GM12878 (cell line): ENCODE measurements around the gene TMEM182. TPM values are rescaled to one million over a fixed set of nuclear protein-coding genes. Genes with fewer than 3 reads are reported as not detected.

Experiments
- ATAC-seq: fragments of 200-7000 bp; cut with Tn5 transposase; 3 replicates; pipeline ENCODE4 v1.9.1; 2020; ENCODE audit warnings: mild to moderate bottlenecking, moderate library complexity
- BruUV-seq: library from RNA; stranded (reverse); fragments of 400-500 nt; replicated peaks from 2 replicates; lab custom pipeline; 2021; lab: Mats Ljungman, UMichigan
- CTCF ChIA-PET: fragments of 300-600 bp; sonication (Branson Sonifier 250); formaldehyde crosslinking; extraction: SDS; loops from one replicate; lab custom pipeline; 2021; ENCODE audit warnings: inconsistent platforms; lab: Yijun Ruan, JAX
- POLR2A ChIA-PET: fragments of 350-600 bp; formaldehyde crosslinking; extraction: SDS; loops from one replicate; lab custom pipeline; 2021; ENCODE audit warnings: inconsistent platforms; lab: Charles Lee
- RAD21 ChIA-PET: fragments of 300-600 bp; sonication (Branson Sonifier 250); formaldehyde crosslinking; loops from one replicate; lab custom pipeline; 2023; ENCODE audit warnings: antibody characterized with exemption; ENCODE audit not compliant: unreplicated experiment; lab: Charles Lee
- SMC1A ChIA-PET: fragments of 300-600 bp; sonication (Branson Sonifier 250); formaldehyde crosslinking; loops from one replicate; lab custom pipeline; 2023; ENCODE audit not compliant: unreplicated experiment, uncharacterized antibody; lab: Charles Lee
- DNase-seq: peaks from one replicate; pipeline ENCODE4 v3.0.0-alpha.2; 2011; ENCODE audit warnings: low read depth, low spot score
- FAIRE-seq: peaks from 3 replicates; lab custom pipeline; 2011; peaks lifted over from hg19 to GRCh38; lab: Jason Lieb, UNC
- H2AFZ ChIP-seq: 2 replicates; pipeline ENCODE4 v1.6.0; 2011; ENCODE audit warnings: low read depth, low read length, control low read depth; ENCODE audit not compliant: control insufficient read depth
- H3K27ac ChIP-seq: 2 replicates; pipeline ENCODE4 v1.5.1; 2011; ENCODE audit warnings: control low read depth; ENCODE audit not compliant: control insufficient read depth, insufficient read depth
- H3K27me3 ChIP-seq, 2 experiments: replicated peaks in 1 of 2; 2 replicates each; pipeline versions ENCODE4 v1.6.0 to v1.6.1; 2011; ENCODE audit warnings: low read length in 1 of 2; ENCODE audit not compliant: control insufficient read depth in 2 of 2, insufficient read depth in 2 of 2
- H3K36me3 ChIP-seq, 2 experiments: 2 replicates each; pipeline ENCODE4 v1.5.1; 2011; ENCODE audit warnings: low read length in 1 of 2; ENCODE audit not compliant: control insufficient read depth in 2 of 2, insufficient read depth in 2 of 2
- H3K4me1 ChIP-seq: 2 replicates; pipeline ENCODE4 v1.6.1; 2011; ENCODE audit warnings: mild to moderate bottlenecking, low read length, moderate library complexity, mixed read lengths; ENCODE audit not compliant: control insufficient read depth, insufficient read depth
- H3K4me2 ChIP-seq: 2 replicates; pipeline ENCODE4 v1.6.0; 2011; ENCODE audit warnings: control low read depth; ENCODE audit not compliant: control insufficient read depth, insufficient read depth
- H3K4me3 ChIP-seq: fragments of 200-600 bp; sonication (generic); 2 replicates; pipeline ENCODE4 v1.5.1; 2016
- H3K79me2 ChIP-seq: 2 replicates; pipeline ENCODE4 v1.6.0; 2011; ENCODE audit warnings: low read length; ENCODE audit not compliant: control insufficient read depth, insufficient read depth
- H3K9ac ChIP-seq: 2 replicates; pipeline ENCODE4 v1.8.0; 2011; ENCODE audit warnings: low read length, control low read depth, mixed read lengths; ENCODE audit not compliant: control insufficient read depth, insufficient read depth
- H3K9me3 ChIP-seq: replicated peaks from 3 replicates; pipeline ENCODE4 v1.5.1; 2011; ENCODE audit warnings: mild to moderate bottlenecking, low read length; ENCODE audit not compliant: control insufficient read depth, insufficient read depth
- H4K20me1 ChIP-seq: 2 replicates; pipeline ENCODE4 v1.6.0; 2011; ENCODE audit not compliant: control insufficient read depth, insufficient read depth
- EED ChIP-seq: sonication (generic); IDR thresholded peaks from 2 replicates; pipeline ENCODE4 v1.6.1; 2016; ENCODE audit warnings: antibody characterized with exemption, low read depth
- FOS ChIP-seq: IDR thresholded peaks from 3 replicates; pipeline ENCODE4 v1.6.1; 2011; ENCODE audit warnings: borderline replicate concordance; ENCODE audit not compliant: insufficient read length; ENCODE audit errors: extremely low read depth
- FOXM1 ChIP-seq: IDR thresholded peaks from 2 replicates; pipeline ENCODE4 v1.6.1; 2012; ENCODE audit warnings: low read depth, mild to moderate bottlenecking, inconsistent platforms, low read length, moderate library complexity
- MEF2A ChIP-seq: IDR thresholded peaks from 2 replicates; pipeline ENCODE4 v1.6.1; 2011; ENCODE audit warnings: low read depth, mild to moderate bottlenecking, low read length, moderate library complexity; ENCODE audit not compliant: insufficient read depth
- MEF2B ChIP-seq: fragments of 450-650 bp; IDR thresholded peaks from 2 replicates; pipeline ENCODE4 v1.6.1; 2018; ENCODE audit warnings: mild to moderate bottlenecking, moderate library complexity; ENCODE audit not compliant: partially characterized antibody, poor library complexity, severe bottlenecking
- RFX5 ChIP-seq: IDR thresholded peaks from 2 replicates; pipeline ENCODE4 v1.6.1; 2011; ENCODE audit warnings: low read depth, low read length, improper control_type of control experiment
- SIX5 ChIP-seq: IDR thresholded peaks from 2 replicates; pipeline ENCODE4 v1.6.1; 2011; ENCODE audit warnings: mild to moderate bottlenecking, low read depth, low read length, moderate library complexity; ENCODE audit not compliant: severe bottlenecking
- SUPT20H ChIP-seq: IDR thresholded peaks from 2 replicates; pipeline ENCODE4 v1.6.1; 2011; ENCODE audit warnings: low read depth, mild to moderate bottlenecking, low read length, moderate library complexity, borderline replicate concordance; ENCODE audit not compliant: control insufficient read depth
- TCF3 ChIP-seq: IDR thresholded peaks from 2 replicates; pipeline ENCODE4 v1.6.1; 2012; ENCODE audit warnings: low read depth, mild to moderate bottlenecking, low read length, borderline replicate concordance; ENCODE audit not compliant: insufficient read depth
- WRNIP1 ChIP-seq: IDR thresholded peaks from 2 replicates; pipeline ENCODE4 v1.6.1; 2011; ENCODE audit warnings: low read depth, low read length, improper control_type of control experiment, borderline replicate concordance
- ZNF274 ChIP-seq: IDR thresholded peaks from one replicate; pipeline ENCODE4 v1.8.0; 2011; ENCODE audit not compliant: insufficient read length, insufficient read depth
- ZZZ3 ChIP-seq: IDR thresholded peaks from 2 replicates; pipeline ENCODE4 v1.6.1; 2011; ENCODE audit warnings: low read depth; ENCODE audit not compliant: control insufficient read depth, insufficient read length
- WGBS: methylation state at CpG from one replicate; pipeline ENCODE4 v1.1.6; 2016; ENCODE audit warnings: low lambda C conversion rate; ENCODE audit not compliant: insufficient replicate concordance, insufficient coverage; ENCODE audit errors: missing lambda C conversion rate; 5-methylcytosine and 5-hydroxymethylcytosine counted together
- in situ Hi-C: fragments of 300-500 bp; cut with MboI; formaldehyde crosslinking; loops from 9 replicates; pipeline ENCODE4 v1.14.3; 2018; ENCODE audit warnings: mixed read lengths
- intact Hi-C: fragments of 100-400 bp; cut with micrococcal nuclease; formaldehyde crosslinking; loops from one replicate; pipeline ENCODE4 v1.14.2; 2022; ENCODE audit not compliant: unreplicated experiment
- polyA plus RNA-seq, 11 experiments: library from polyadenylated mRNA; depleted of rRNA in 4 of 11; unstranded in 6 of 11; stranded (reverse) in 5 of 11; fragments of >200 nt; fragmentation: Nextera tagmentation in 4 of 11; fragmentation: Illumina TruSeq in 1 of 11; extraction: Ambion mirVana in 4 of 11; extraction: Trizol in 1 of 11; gene quantifications; 1 replicate in 1 of 11; 2 replicates in 10 of 11; pipeline versions ENCODE4 v1.2.1 to v1.2.3, GENCODE V29; 2011 to 2016; ENCODE audit warnings: inconsistent platforms in 2 of 11, missing spikeins in 2 of 11, low read depth in 1 of 11
- total RNA-seq, 4 experiments: library from RNA; depleted of rRNA in 3 of 4; stranded (reverse); fragments of >200 nt in 3 of 4; fragmentation: Illumina TruSeq in 1 of 4; extraction: Trizol in 1 of 4; gene quantifications; 2 replicates each; pipeline versions ENCODE4 v1.2.1 to v1.2.3, GENCODE V29; 2013 to 2021
- TF ChIP-seq, protein P1 (sequence below): fragments of 450-650 bp; IDR thresholded peaks from 2 replicates; pipeline ENCODE4 v1.6.1; 2017; ENCODE audit warnings: mild to moderate bottlenecking
- TF ChIP-seq, protein P2 (sequence below): IDR thresholded peaks from 2 replicates; pipeline ENCODE4 v1.6.1; 2012; ENCODE audit warnings: low read depth, low read length, improper control_type of control experiment
- TF ChIP-seq, protein P3 (sequence below): fragments of 450-650 bp; conservative IDR thresholded peaks from 2 replicates; pipeline ENCODE4 v1.6.1; 2017; ENCODE audit warnings: mild to moderate bottlenecking, moderate library complexity

The TMEM182 gene
- total and polyA plus RNA-seq, 10 of the 15 experiments (the other 5 are each of a cell fraction or from before 2014, with no cell fraction given): 1.8 to 5.4 (median 3.1) TPM

DNA sequence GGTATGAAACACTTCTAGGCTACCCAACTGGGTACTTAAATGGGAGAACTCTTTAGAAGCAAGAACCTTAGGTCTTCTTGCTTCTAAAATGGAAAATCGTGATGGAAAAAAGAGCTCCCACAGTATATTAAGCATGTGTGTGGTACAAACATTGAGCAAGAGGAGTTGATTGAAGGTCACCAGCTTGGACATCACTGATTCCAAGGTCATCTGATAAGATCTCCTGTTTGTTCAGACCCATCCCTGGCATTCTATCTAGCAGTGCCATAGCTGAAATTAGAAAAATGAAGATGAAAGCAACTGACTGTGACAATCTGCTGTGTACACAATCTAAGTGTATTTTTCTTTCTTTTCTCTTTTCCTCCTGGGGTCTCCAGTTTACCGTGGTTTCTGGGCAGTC lies 35.7 kb downstream of the TMEM182 start:
- no peak overlapping the region for H3K4me3 ChIP-seq
- no peak overlapping the region for H3K27ac ChIP-seq
- TF ChIP-seq, protein P1, sequence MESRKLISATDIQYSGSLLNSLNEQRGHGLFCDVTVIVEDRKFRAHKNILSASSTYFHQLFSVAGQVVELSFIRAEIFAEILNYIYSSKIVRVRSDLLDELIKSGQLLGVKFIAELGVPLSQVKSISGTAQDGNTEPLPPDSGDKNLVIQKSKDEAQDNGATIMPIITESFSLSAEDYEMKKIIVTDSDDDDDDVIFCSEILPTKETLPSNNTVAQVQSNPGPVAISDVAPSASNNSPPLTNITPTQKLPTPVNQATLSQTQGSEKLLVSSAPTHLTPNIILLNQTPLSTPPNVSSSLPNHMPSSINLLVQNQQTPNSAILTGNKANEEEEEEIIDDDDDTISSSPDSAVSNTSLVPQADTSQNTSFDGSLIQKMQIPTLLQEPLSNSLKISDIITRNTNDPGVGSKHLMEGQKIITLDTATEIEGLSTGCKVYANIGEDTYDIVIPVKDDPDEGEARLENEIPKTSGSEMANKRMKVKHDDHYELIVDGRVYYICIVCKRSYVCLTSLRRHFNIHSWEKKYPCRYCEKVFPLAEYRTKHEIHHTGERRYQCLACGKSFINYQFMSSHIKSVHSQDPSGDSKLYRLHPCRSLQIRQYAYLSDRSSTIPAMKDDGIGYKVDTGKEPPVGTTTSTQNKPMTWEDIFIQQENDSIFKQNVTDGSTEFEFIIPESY: no peak
- no peak for TF ChIP-seq RFX5
- no peak for TF ChIP-seq FOXM1
- no peak for TF ChIP-seq ZZZ3
- no peak for TF ChIP-seq FOS
- TF ChIP-seq, protein P2, sequence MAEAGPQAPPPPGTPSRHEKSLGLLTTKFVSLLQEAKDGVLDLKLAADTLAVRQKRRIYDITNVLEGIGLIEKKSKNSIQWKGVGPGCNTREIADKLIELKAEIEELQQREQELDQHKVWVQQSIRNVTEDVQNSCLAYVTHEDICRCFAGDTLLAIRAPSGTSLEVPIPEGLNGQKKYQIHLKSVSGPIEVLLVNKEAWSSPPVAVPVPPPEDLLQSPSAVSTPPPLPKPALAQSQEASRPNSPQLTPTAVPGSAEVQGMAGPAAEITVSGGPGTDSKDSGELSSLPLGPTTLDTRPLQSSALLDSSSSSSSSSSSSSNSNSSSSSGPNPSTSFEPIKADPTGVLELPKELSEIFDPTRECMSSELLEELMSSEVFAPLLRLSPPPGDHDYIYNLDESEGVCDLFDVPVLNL: no peak
- no peak for TF ChIP-seq ZNF274
- TF ChIP-seq, protein P3, sequence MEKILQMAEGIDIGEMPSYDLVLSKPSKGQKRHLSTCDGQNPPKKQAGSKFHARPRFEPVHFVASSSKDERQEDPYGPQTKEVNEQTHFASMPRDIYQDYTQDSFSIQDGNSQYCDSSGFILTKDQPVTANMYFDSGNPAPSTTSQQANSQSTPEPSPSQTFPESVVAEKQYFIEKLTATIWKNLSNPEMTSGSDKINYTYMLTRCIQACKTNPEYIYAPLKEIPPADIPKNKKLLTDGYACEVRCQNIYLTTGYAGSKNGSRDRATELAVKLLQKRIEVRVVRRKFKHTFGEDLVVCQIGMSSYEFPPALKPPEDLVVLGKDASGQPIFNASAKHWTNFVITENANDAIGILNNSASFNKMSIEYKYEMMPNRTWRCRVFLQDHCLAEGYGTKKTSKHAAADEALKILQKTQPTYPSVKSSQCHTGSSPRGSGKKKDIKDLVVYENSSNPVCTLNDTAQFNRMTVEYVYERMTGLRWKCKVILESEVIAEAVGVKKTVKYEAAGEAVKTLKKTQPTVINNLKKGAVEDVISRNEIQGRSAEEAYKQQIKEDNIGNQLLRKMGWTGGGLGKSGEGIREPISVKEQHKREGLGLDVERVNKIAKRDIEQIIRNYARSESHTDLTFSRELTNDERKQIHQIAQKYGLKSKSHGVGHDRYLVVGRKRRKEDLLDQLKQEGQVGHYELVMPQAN: no peak
- no peak for TF ChIP-seq MEF2A
- no peak for TF ChIP-seq MEF2B
- no peak for TF ChIP-seq SUPT20H
- TF ChIP-seq EED: no peak
- TF ChIP-seq SIX5: no peak
- no peak for TF ChIP-seq TCF3
- no peak for TF ChIP-seq WRNIP1
- H3K9me3 ChIP-seq: peaks cover 4% of the 10 kb centered on the region
- no TSS peak for BruUV-seq
- DNase-seq (no peak), FAIRE-seq (no peak), ATAC-seq (no peak)
- H3K36me3 ChIP-seq: no peaks in the 10 kb centered on the region
- 66% methylated on average over 2 of the region's 2 CpGs for WGBS
- ChIA-PET RAD21 (no interaction called here), POLR2A (no interaction called here), SMC1A (no interaction called here), CTCF (interaction anchor here (2.1 to 2.7 kb wide), 2 partner anchors 9 to 44 kb away, joined by 11 to 14 read pairs; no protein-coding TSS in a partner anchor)
- H4K20me1 ChIP-seq: no peaks in the 10 kb centered on the region
- H2AFZ ChIP-seq: no peak overlapping the region
- intact Hi-C loops (no loop called here), in situ Hi-C loops (no loop called here)
- H3K9ac ChIP-seq: no peak overlapping the region
- H3K79me2 ChIP-seq: no peaks in the 10 kb centered on the region
- H3K4me1 ChIP-seq: no peaks in the 10 kb centered on the region
- H3K4me2 ChIP-seq: no peak overlapping the region
- H3K27me3 ChIP-seq: no peaks in the 10 kb centered on the region
